Activated CD4-positive, CD25-positive, alpha-beta regulatory T cell (primary cell): ENCODE results near the gene TRMT61B.
A peak's percentile ranks its signal among the peaks of the same experiment; 100 is the strongest.

Experiments
- DNase-seq, 4 experiments: peaks; one replicate each; lab custom pipeline; 2025; lab: John Stamatoyannopoulos, UW

Gene TRMT61B

DNA sequence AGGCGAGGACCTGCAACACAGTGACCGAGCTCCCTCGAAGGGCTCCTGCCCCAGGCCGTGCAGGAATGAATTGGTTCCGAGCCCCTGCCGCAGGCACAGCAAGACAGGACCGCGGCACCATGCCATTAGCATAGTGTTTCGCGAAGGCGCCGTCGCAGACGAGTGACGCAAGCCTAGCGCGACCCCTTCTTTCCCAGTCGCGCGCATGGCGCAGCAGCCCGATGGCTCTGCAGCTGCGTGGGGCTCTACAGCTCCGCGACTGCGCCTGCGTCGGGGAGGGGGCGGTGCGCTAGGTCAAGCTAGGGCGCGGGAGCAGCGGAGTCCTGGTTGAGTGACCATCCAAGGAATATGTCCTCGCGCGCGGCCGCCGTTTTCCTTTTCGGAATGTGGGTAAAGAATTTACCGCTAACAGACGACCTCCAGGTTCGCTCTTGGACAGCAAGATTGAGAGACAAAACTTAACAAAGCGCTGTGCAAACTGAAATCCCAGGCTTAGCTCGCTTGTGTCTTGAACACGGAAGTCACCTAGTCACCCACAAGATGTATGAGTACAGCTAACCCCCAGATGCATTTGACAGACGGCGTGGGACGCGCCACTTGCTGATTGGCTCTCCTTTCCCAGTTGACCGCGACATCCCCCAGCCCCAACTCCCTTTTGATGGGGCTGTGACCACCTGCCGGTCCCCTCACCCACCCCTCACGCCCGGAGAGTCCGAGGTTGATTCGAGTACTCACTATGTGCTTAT lies at the start of gene TRMT61B:
TRMT61B (minus strand) TSS at position 164 of the 746 bp plus-strand sequence; CDS start at position 132, 32 bp downstream.
- peak; percentile 91 to 95 (median 94) for DNase-seq

DNA sequence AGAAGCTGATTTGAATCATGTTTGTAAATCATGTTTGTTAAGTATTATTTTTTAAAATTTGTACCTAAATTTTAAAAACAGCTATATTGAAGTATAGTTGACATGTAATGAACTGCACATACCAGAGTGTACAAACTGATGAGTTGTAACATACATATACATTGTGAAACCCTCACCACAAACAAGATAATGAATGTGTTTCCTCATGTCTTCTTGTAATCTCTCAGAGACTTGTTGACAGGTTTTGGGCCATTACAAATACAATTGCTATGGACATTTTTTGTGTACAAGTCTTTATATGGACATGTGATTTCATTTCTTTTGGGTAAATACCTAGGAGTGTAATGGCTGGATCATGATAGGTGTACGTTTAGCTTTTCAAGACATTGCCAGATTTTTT lies 45.8 kb upstream of the TRMT61B start:
- no peak for DNase-seq

DNA sequence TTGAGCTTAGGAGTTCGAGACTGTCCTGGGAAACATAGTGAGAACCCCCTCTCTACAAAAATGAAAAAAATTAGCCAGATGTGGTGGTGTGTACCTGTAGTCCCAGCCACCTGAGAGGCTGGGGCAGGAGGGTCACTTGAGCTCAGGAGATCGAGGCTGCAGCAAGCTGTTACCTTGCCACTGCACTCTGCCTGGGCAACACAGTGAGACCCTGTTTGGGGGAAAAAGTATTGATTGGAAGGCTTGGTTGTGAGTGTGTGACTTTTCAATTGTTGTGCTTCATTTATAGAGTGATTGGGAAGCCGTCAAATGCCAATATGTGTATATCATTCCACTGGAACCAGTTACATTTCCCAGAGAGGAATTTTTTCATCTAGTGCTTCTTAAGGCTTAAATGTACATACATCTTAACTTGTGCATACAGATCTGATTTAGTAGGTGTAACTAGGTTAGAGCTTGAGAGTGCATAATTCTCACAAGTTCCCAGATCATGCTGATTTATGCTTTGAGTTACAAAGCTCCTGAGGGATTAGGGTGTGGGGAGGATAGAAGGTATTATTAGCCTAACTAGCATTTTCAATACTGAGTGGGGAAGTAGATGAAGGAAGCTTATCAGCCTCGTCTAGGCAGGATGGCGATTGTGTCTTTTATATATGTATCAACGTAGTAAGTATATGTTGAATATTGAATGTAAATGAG lies 39.7 kb upstream of the TRMT61B start:
- DNase-seq: no peak

DNA sequence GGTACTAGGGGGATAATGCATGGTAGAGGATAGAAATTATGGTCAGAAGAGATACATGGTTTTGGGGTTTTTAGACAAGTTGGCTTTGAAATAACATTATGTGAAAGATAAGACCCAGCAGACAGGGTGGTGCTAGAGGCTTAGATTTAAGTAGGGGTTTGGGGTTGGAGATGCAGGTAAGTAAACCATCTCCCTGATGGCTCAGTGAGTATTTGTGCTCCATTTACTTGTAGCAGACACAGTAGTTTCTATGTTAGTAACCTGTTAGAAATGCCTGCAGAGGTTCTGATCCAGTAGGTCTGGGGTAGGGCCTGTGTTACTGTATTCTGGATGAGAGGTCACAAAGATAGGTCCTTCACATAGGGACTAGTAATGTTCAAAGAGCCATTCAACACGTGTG lies 38.1 kb upstream of the TRMT61B start:
- no peak for DNase-seq

DNA sequence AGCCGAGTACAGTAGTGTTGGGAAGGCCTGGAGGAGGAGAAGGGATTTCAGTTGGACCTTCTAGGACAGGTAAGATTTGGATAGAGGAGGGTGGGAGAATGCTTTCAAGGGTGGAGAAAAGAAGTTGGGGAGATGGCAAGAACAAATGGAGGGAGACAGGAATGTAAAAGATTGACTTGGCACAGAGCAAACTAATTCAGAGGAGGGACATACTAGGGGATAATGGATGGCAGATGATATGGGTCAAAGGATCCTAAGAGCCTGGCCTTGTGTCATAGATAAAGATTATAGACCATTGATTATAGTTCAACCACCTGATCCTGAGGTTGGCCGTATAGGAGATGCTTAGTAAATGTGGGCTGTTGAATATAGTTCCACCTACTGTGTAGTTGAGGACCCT lies 36.7 kb upstream of the TRMT61B start:
- no peak for DNase-seq

DNA sequence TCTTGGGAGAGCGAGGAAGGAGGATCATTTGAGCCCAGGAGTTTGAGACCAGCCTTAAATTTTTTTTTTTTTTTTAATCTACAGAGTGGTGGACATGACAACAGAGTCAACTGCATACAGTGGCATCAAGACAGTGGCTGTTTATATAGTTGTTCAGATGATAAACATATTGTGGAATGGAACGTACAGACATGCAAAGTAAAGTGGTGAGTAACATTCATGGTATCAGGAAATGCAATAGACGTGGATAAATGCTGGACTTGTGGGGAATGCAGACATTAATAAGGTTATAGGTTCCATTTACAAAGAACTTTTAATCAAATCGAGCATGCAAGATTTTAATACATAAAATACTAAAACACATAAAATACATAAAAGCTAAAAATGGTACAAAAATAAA lies 36.3 kb upstream of the TRMT61B start:
- no peak for DNase-seq

DNA sequence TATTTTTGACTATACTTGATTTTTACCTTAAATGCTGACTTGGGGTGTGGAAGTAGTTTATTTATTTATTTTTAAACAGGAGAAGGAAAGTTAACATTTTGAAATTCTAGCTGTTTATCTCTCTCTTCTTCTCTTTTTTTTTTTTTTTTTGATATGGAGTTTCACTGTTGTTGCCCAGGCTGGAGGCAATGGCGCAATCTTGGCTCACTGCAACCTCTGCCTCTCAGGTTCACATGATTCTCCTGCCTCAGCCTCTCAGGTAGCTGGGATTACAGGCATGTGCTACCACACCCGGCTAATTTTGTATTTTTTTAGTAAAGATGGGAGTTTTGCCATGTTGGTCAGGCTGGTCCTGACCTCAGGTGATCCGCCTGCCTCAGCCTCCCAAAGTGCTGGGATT lies 35.4 kb upstream of the TRMT61B start:
- no peak for DNase-seq

DNA sequence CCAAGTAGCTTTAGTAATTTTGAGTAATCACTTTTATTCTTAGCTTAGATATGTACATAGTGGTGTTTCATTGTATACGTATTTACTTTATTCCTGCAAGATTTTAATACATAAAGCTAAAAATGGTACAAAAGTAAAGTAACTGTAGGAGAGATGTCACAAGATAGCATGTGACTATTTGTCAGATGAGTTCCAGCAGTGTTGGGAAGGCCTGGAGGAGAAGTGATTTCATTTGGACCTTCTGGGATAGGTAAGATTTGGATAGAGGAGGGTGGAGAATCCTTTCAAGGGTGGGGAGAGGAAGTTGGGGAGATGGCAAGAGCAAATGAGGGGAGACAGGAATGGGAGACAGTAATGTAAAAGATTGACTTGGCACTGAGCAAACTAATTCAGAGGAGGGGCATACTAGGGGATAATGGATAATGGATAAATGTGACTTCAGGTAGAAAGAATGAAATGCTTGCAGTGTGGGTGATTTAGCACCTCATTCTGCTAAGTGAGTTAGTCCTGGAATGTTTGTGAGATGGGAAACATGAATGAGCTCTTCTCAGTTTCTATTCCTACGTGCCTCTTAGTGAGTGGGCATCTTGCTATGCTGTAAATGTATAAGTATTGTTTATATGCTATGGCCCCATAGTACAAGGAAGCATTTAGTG lies 34.8 kb upstream of the TRMT61B start:
- no peak for DNase-seq

DNA sequence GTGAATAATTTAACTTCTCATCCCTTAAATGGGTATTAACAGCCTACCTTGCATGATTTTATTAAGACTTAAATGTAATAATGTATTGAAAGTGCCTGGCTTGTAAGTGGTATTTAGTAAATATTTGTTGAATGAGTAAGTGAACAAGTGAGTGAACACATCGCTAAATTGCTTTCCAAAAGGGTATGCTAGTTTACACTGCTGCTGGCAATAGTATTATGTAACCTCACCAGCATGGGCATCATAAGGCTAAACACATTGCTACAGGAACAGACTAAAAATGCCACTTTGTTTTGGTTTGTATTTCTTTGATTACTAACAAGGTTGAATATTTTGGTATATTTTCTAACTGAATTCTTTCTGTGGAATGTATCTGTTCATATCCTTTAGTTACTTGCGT lies 34.2 kb upstream of the TRMT61B start:
- DNase-seq: no peak

DNA sequence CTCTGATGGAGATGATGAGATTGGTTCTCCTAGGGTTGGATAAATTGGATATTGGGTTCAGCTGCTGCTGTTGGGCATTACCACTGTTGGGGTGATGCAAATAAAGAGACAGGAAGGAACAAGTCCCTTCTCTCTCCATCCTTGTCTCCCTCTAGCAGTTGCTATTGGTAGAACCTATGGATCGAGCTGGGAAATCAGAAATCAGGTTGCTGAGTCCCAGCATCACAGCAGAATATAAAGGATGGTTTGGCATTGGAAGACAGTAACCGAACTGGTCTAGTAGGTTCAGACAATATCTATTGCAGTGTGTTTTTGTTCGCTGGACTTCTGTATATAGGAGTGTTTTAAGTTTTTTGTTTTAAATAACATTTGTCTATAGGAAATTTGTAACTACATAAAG lies 32.5 kb upstream of the TRMT61B start:
- DNase-seq: no peak

DNA sequence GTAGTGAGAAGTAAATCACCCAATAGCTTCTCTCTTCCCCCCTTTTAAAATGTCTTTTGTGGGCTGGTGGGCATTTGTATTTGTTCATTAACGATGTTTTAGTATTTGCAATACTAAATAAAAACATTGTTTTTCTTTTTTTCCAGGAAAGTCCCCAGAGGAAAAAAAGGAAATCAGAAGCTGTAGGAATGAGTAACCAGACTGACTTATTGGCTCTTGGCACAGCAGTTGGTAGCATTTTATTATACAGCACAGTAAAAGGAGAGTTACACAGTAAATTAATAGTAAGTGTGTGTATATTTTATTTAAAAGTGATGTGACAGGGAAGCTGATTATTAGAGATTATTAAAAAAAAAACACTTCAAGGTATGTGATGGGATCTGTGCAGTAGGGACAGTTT lies 31.7 kb upstream of the TRMT61B start:
- no peak for DNase-seq

DNA sequence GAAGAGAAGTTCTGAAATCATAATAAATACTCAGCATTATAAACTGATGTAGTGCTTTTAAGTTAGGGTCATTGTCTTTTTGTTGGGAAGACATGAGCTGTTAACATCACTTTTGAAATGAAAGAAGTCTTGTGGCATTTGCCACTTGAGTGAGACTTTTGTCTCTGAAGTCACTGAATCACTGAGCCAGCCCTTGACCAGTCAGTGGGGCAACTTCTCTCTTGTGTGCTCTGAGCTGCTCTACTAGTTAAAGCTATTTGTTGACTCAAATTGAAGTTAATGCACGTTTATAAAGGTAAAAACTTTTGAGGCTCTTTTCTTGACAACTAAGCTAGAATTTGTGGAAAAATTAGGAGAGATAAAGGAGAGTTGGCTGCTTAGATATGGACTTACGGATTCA lies 31.1 kb upstream of the TRMT61B start:
- DNase-seq: no peak

DNA sequence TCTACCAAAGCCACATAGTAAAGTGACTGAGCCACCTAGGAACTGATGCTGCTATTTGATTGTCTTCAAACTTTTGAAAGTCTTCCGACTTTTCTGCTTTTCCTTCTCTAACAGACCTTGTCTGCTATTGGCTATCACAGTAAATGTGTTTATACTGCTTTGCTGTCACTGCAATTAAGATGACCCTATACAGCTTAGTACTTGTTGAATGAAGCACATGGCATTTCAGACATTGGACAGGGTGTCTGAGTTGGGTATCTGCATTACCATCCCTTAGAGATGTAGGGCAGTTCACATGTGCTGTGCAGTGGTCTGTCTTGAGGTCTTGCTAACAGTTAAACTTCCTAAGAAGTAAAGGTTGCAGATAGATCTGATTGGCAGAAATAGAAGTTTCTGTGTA lies 27.9 kb upstream of the TRMT61B start:
- DNase-seq: no peak

DNA sequence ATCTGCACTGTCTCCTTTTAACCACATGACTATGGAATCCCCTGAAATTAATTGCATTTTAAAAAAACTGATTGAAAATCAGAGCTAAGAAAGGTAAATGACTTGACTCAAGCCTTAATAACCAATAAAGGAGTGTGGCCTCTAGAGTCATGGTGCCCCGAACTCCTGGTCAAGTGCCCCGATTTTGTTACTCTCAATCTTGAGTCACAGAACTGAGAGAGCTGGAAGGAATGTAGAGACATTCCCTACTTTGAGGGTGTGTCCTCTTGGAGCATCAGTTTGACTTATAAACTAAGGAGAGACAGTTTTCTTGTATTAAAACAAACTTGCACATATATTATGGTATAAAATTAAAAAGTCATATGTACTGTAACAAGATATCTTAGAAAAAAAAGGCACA lies 26.8 kb upstream of the TRMT61B start:
- no peak for DNase-seq

DNA sequence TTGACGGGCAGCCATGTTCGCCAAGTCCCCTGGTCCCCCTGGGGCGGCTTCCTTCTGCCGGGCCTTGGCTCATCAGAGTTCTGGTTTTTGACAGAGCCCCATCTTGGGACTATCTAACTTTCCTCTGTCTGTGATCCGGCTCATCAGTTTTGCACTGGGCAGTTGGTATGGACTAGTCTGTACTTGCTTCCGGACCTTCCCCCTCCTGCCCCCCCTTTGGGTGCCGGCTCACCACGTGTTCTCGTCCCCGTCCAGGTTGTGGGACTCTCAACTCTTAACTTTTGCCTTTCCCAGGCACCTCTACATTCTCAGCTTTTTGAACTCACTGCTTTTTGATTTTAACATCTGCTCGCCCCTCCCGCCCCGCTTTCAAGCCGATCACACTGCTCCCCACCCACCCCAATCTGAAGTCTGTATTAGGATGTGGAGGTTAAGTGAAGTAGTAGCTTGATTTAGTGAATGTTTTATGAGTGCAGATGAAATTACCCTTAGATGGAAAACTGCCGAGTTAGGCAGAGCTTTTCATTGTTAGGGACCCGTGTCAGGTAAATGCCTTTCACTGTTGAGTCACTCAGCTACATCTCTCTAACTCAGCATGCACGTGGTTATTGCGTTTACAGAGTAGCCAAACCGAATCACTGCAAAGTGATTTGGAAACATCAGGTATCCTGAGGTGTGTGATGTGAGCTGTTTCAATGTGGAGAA lies 25.2 kb upstream of the TRMT61B start:
- DNase-seq: peak in 2 of 4 experiments; percentile 17 to 21

DNA sequence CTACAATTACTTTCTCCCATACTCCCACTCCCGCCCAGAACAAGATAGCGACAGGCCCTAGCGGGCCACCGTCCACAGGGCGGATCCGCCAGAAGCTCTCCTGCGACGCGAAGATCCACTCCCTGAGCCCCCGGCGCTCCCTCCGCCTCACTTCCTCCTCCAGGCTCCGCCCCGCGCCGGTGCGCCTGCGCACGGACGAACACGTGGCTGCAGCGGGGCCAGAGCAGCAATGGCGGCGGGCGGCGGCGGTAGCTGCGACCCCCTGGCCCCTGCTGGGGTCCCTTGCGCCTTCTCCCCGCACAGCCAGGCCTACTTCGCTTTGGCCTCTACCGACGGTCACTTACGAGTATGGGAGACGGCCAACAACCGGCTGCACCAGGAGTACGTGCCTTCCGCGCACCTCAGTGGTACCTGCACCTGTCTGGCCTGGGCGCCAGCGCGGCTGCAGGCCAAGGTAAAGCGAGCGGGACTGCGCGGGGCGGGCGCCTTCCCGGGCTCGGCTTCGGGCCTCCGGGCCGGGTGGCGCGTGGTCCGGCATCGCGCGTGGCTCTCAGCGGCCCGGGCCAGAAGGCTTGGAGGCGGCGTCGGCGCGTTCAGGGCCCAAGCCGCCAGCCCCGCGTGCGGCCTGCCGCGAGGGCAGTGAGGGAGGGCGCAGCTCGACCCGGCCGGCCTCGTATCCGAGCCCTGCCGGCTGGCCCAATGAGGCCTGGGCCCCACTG lies 24.5 kb upstream of the TRMT61B start, which contains the start of gene WDR43:
WDR43 (plus strand) TSS at position 198 of the 719 bp plus-strand sequence; CDS start at position 230, 32 bp downstream.
- peak; percentile 94 to 96 (median 96) for DNase-seq

DNA sequence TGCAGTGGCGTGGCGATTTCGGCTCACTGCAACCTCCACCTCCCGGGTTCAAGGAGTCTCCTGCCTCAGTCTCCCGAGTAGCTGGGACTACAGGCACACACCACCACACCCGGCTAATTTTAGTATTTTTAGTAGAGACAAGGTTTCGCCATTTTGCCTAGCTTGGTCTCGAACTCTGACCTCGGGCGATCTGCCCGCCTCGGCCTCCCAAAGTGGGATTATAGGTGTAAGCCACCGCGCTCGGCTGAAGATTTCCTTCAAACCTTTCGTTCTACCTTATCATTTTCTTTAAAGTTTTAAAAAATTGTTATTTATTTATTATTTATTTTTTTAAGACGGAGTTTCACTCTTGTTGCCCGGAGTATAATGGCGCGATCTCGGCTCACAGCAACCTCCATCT lies 23.4 kb upstream of the TRMT61B start:
- DNase-seq: no peak

DNA sequence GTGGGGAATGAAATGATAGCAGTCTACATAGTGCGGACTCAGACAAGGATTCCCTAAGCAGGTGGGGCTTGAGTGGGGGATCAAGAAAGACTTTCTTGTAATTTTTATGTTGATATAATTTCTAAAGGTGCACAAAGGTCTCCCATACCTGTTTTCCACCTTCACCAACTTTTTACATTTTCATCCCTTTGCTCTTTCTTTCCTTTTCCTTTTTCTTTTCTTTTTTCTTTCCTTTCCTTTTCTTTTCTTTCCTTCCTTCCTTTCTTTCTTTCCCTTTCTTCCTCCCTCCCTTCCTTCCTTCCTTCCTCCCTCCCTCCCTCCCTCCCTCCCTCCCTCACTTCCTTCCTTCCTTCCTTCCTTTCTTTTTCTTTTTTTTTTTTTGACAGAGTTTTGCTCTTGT lies 10.1 kb upstream of the TRMT61B start:
- DNase-seq: no peak

DNA sequence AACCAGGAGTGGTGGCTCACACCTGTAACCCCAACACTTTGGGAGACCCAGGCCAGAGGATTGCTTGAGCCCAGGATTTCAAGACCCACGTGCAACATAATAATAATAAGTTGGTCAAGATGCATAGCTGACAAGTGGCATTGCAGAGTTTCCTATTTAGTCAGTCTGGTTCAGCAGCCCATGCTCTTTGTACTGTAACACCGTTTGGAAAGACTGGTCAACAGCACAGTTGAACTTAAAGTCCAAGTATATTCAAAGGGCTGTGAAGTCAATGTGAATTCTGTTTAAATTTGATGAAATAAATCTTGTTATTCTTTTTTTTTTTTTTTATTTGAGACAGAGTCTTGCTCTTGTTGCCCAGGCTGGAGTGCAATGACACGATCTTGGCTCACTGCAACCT lies 1.5 kb upstream of the TRMT61B start:
- no peak for DNase-seq

DNA sequence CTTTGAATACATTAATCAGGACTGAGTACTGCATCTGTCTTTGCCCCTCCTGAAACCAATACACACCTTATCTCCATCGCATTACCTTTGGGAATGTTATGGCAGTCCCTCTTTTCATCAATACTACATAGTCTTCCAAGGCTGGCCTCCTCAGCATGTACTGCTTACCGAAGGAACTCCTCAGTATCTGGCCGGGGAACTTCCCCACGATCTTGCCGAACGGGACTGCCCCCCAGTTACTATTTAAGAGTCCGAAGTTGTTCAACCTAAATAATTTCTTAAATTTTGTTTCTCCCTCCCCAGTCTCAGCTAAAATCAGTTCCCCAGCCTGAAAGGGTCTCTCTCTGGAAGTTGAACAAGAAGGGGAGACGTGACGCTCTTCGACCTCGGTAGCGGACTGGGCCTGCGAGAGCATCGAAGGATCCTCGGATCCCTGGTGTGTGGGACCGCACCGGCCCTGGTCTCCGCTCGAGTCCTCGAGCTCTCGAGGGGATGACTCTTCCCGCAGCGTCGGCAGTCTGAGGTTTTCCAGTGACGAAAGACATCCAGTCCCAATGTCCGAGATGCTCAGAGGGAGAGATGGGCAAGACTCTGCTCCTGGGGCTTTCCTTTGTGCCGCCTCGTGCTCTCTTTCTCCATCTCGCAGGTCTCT lies 489 bp downstream of the TRMT61B start:
- no peak for DNase-seq

DNA sequence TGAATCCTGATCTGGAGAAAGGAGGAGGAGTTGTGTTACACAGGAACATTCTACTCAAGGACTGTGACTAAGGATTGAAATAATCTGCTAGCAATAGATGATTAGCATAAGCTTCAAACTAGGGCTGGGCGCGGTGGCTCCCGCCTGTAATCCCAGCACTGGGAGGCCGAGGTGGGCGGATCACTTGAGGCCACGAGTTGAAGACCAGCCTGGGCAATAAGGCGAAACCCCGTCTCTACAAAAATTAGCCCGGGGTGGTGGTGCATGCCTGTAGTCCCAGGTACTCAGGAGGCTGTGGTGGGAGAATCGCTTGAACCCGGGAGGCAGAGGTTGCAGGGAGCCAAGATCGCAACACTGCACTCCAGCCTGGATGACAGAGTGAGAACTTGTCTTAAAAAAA lies 1.5 kb downstream of the TRMT61B start:
- DNase-seq: no peak
